HG03378 (cell line): Measurements from ENCODE around the gene GPR84.

ENCODE experiments used
- ATAC-seq: cut with Tn5 transposase; IDR thresholded peaks from one replicate; pipeline ENCODE4 v1.9.1; 2021; ENCODE audit warnings: mild to moderate bottlenecking, moderate library complexity; ENCODE audit not compliant: unreplicated experiment

The GPR84 gene

GRCh38 chr12:54392485-54393206 lies 28.4 kb upstream of the GPR84 start:
- ATAC-seq, result no peak

GRCh38 chr12:54390668-54391551 lies 26.6 kb upstream of the GPR84 start:
- ATAC-seq, result no peak

- ATAC-seq, result no peak
These were observed 25.9 kb upstream of the GPR84 start for GRCh38 chr12:54390176-54390667.

GRCh38 chr12:54389607-54390175 lies 25.4 kb upstream of the GPR84 start:
- no peak for ATAC-seq

GRCh38 chr12:54389134-54389508 lies 24.8 kb upstream of the GPR84 start:
- ATAC-seq, result no peak

GRCh38 chr12:54388237-54389133 lies 24.2 kb upstream of the GPR84 start:
- no peak for ATAC-seq

GRCh38 chr12:54387114-54387467 lies 22.8 kb upstream of the GPR84 start:
- no peak for ATAC-seq

GRCh38 chr12:54386403-54387113 lies 22.3 kb upstream of the GPR84 start:
- ATAC-seq, result no peak

- peak; percentile 59 for ATAC-seq
These were observed 21.1 kb upstream of the GPR84 start for GRCh38 chr12:54385251-54385914.

GRCh38 chr12:54384591-54385041 lies 20.3 kb upstream of the GPR84 start, which contains the start of gene ZNF385A:
ZNF385A (minus strand) TSS chr12:54384733; CDS start chr12:54384514, 219 bp downstream.
- ATAC-seq, result no peak

- ATAC-seq, result no peak
These were observed 18.8 kb upstream of the GPR84 start for GRCh38 chr12:54383041-54383609.

GRCh38 chr12:54381136-54381535 lies 16.9 kb upstream of the GPR84 start:
- no peak for ATAC-seq

- peak; percentile 58 for ATAC-seq
These were observed 15.3 kb upstream of the GPR84 start for GRCh38 chr12:54379398-54380201.

GRCh38 chr12:54378796-54379397 lies 14.6 kb upstream of the GPR84 start:
- ATAC-seq, result no peak

GRCh38 chr12:54377797-54378515 lies 13.7 kb upstream of the GPR84 start:
- no peak for ATAC-seq

- no peak for ATAC-seq
These were observed 12.7 kb upstream of the GPR84 start for GRCh38 chr12:54377007-54377406.

- no peak for ATAC-seq
These were observed 12.3 kb upstream of the GPR84 start for GRCh38 chr12:54376596-54376995.
